Tongue (tissue), 2 donors: ENCODE results near the gene TRAF2. TPM values are rescaled to one million over a fixed set of nuclear protein-coding genes. Genes with fewer than 3 reads are reported as not detected.

Experiments used
- DNase-seq: peaks from one replicate; pipeline ENCODE4 v3.0.0-alpha.2; 2015
- total RNA-seq: library from RNA; depleted of rRNA; stranded (reverse); fragments of >200 nt; gene quantifications from one replicate; pipeline ENCODE4 v1.2.3, GENCODE V29; 2014

TRAF2 gene
- total RNA-seq, 1 donor from 2014 or later = 16.1 TPM

DNA sequence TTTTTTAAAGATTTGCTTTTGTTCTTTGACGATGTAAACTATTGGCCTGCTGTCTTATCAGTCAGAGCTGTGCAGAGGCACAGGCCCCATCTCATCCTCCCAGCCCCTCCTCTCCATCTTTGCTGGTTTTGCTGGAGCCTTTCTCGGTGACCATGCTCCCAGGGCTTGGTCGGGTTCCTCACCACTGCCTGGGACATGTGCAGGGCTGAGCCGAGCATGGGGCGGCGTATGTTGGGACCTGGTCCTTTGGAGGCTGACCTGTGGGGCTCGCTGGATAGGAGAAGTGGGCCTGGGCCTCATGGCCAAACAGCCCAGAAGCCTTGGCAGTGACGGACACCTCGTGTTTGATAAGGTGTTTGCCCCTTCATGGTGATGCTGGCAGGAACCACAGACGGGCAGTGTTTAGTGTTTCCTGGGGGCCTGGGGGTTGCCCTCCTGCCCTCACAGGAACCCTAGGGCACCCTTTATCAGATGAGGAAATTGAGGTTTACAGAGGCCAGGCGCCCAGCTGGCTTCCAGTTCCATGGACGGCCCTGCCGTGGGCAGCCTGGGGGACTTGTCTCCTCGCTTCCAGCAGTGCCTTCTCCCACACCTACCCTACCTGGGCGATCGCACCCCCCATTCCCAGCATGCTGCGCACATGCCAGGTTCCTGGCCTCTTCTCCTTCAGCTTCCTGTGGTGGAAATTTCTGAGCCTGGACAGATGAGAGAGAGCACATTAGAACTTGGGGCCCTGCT, 27.6 kb downstream of the TRAF2 start:
- no peak for DNase-seq

DNA sequence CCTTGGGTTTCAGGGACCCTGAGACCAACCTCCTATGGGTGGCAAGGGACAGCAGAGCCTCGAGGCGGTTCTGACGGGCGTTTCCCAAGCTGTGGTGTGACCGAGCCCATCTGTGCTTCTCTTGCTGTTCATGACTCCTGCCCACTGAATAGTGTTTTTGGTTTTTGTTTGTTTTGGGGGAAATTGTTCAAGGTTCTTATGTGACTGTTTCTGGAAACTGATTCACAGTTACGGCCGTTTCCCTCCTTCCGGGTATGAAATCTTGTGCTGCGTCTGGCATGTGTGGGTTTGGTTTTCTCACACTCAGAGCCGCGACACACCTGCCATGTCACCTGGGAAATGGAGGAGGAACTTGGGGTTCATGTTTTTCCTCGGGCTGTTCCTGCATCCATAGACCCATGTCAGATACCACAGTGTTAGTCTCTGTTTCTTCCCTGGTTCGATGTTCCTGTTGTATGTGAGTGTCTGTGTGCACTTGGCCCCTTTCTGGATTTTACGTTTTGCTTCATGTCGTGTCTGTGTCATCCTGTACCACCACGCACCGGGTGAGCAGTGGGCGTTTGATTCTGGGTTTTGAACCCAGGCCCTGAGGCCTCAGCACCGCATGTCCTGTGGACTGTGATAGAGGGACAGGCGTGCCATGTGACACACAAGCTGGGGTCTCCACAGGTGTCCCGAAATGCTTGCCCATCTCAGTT, 29.5 kb downstream of the TRAF2 start:
- DNase-seq = no peak

DNA sequence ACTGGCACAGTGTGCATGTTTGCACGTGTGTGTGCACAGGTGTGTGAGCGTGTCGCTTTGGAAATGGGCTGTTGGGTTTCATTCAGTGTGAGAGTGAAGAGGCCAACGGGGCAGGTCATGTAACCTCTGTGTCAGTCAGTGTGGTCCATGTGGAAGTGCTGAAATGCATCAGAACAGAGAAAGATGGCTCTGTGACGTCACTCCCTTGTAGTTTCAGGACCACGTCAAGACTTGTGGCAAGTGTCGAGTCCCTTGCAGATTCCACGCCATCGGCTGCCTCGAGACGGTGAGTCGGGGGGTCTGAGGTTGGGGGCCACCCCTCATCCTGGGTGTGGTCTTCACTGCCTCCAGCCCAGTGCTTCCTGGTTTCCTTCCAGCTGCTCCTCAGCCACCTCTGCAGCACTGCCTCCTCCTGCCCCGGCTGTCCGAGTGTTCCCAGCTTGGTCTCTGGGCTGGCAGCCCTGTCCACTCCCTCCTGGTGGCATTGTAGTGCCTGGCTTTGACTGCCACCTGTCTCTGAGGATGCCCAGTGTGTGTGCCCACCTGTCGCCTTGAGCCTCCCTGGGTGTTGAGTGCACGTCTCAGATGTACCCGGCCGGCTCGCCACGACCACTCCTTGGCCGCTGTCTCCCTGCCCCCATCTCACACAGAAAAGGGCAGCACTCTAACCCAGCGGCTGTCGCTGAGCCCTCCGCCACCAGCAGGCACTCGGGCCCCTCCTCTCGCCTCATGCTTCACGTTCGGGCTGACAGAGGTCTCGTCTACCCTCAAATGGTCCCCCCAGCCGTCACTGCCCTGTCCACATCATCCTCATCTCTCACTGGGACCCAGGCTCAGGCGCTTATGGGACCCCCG, 30.2 kb downstream of the TRAF2 start:
- no peak for DNase-seq

DNA sequence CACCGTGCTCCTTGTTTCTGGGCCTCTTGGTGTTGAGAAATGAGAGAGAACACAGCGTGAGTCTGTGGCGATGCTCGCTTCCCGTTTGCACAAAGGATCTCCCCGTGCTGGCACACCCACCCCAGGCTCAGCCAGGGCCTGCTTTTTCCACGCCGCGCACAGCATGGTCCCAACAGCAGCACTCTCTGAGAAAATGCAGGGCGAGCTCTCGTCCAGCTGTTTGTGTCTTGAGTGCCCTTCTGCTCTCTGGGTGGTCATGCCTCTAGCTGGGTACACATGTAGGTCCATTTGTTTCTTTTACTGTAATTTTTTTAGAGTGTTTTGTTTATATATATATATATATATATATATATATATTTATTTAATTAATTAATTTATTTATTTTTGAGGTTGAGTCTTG, 31.6 kb downstream of the TRAF2 start:
- no peak for DNase-seq

DNA sequence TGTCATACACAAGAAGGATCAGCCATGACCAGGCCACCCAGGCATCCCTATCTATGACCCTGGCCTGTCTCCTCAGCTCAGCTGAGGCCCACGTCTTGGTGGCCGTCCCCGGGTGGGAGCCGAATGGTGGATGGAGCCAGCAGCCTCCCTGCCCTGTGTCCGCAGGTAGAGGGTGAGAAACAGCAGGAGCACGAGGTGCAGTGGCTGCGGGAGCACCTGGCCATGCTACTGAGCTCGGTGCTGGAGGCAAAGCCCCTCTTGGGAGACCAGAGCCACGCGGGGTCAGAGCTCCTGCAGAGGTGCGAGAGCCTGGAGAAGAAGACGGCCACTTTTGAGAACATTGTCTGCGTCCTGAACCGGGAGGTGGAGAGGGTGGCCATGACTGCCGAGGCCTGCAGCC, 33.8 kb downstream of the TRAF2 start:
- DNase-seq = no peak

DNA sequence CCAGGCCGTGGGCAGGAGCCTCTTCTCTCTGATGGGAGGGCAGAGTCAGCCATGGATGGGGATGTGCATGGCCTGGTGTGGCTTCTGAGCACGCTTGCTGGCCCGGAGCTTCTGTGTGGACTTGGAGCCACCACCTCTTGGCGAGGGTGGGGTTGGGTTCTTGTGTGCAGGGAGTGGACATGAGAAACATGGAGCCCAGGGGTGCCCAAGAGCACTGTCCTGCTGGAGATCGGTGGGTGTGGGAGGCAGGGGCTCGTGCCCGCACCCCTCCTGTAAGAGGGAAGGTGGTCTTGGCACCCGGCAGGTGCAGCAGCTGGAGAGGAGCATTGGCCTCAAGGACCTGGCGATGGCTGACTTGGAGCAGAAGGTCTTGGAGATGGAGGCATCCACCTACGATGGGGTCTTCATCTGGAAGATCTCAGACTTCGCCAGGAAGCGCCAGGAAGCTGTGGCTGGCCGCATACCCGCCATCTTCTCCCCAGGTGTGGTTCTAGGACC, 34.5 kb downstream of the TRAF2 start:
- no peak for DNase-seq

DNA sequence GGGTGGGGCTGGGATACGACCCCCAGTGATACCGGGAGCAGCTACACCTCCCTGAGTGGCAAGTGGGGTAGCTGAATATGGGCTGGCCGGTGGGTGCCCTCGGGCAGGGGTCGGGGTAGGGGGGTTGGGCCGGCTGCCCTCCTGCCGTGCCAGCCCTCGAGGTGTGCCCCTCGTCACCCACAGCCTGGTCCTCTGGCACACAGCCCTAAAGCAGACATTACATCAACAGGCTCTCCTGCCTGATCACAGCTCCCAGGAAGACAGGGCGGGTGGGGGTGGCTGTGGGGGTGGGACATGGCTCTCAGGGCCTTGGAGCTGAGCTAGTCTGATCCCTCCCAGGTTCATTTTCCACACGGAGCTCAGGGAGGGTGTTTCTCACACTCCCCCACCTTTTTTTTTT, 35.0 kb downstream of the TRAF2 start:
- no peak for DNase-seq

DNA sequence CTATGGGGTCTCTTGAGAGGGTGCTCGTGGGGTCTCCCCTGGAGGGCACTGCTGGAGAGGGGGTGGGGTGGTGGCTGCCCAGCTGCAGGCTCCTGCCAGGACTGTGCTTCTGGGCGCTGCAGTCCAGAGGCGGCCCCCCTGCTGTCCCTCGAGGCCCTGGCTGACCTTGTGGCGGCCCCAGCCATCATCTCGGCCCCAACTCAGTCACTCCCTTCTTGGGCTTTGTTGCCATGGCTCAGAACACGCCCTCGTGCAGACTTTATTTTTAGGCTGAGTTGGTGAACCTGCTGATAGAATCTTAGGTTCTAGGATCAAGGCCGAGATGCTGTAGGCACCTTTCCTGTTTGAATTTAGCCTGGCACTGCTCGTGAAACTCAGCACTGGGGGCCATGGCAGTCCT, 35.4 kb downstream of the TRAF2 start:
- DNase-seq = no peak

DNA sequence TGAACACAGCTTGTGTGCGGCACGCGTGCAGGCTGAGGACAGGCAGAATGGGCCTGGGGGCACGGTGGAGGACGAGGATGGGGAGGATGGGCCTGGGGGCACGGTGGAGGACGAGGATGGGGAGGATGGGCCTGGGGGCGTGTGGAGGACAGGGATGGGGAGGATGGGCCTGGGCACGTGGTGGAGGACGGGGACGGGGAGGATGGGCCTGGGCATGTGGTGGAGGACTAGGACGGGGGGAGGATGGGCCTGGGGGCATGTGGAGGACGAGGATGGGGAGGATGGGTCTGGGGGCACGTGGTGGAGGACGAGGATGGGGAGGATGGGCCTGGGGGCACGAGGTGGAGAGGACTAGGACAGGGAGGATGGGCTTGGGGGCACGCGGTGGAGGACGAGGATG, 36.2 kb downstream of the TRAF2 start:
- no peak for DNase-seq

DNA sequence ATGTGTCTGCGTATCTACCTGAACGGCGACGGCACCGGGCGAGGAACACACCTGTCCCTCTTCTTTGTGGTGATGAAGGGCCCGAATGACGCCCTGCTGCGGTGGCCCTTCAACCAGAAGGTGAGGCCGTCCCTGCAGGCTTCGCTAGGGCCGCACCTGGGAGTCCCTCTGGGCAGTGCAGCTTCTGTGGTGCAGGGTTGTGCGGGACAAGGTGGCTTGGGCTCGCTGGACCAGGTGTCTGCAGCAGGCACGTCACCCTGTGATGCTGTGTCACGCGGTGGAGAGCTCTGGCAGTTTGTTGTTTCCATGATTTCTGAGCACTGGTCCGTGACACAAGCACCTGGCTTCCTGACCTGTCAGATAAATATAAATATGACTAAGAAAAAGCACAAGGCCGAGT, 37.6 kb downstream of the TRAF2 start:
- no peak for DNase-seq

DNA sequence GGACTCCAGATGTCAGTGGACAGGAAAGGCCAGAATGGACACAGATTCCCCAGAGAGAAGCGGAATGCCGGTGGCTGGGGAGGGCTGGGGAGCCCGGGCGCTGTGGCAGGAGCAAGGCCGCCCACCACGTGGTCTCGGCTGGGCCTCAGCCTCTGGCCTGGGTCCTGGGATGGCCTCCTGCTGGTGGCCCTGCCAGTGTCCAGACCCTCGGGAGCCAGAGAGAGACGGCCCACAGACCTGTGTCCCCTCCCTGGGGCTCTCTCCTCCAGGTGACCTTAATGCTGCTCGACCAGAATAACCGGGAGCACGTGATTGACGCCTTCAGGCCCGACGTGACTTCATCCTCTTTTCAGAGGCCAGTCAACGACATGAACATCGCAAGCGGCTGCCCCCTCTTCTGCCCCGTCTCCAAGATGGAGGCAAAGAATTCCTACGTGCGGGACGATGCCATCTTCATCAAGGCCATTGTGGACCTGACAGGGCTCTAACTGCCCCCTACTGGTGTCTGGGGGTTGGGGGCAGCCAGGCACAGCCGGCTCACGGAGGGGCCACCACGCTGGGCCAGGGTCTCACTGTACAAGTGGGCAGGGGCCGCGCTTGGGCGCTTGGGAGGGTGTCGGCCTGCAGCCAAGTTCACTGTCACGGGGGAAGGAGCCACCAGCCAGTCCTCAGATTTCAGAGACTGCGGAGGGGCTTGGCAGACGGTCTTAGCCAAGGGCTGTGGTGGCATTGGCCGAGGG, 39.3 kb downstream of the TRAF2 start:
- no peak for DNase-seq

DNA sequence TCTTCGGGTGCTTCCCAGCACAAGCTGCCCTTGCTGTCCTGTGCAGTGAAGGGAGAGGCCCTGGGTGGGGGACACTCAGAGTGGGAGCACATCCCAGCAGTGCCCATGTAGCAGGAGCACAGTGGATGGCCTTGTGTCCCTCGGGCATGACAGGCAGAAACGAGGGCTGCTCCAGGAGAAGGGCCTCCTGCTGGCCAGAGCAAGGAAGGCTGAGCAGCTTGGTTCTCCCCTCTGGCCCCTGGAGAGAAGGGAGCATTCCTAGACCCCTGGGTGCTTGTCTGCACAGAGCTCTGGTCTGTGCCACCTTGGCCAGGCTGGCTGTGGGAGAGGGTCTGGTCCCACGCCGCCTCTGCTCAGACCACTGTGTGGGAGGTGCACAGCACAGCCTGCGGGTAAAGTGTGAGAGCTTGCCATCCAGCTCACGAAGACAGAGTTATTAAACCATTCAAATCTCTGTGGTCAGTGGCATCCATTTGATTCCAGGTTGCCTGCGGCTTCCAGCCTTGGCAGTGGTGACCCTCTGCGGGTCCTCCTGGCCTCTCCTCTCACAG, 39.9 kb downstream of the TRAF2 start:
- DNase-seq = no peak

DNA sequence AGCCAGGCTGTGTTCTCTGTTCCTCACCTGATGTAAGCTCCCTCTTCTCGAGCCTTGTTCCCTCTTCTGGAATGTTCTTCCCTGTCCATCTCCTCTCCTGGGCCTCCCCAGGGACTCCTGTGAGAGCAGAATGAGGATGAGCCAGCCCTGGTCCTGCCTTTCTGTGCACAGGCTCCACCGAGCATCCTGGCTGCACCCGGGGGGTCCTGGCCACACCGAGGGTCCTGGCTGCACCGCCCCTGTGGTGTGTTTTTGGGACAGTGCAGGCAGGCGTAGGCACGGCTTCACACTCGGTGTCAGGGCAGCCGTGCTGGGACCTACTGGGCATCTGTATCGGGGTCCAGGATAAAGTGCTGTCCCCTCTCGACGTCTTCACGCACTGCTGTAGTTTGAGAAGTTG, 40.4 kb downstream of the TRAF2 start:
- no peak for DNase-seq

DNA sequence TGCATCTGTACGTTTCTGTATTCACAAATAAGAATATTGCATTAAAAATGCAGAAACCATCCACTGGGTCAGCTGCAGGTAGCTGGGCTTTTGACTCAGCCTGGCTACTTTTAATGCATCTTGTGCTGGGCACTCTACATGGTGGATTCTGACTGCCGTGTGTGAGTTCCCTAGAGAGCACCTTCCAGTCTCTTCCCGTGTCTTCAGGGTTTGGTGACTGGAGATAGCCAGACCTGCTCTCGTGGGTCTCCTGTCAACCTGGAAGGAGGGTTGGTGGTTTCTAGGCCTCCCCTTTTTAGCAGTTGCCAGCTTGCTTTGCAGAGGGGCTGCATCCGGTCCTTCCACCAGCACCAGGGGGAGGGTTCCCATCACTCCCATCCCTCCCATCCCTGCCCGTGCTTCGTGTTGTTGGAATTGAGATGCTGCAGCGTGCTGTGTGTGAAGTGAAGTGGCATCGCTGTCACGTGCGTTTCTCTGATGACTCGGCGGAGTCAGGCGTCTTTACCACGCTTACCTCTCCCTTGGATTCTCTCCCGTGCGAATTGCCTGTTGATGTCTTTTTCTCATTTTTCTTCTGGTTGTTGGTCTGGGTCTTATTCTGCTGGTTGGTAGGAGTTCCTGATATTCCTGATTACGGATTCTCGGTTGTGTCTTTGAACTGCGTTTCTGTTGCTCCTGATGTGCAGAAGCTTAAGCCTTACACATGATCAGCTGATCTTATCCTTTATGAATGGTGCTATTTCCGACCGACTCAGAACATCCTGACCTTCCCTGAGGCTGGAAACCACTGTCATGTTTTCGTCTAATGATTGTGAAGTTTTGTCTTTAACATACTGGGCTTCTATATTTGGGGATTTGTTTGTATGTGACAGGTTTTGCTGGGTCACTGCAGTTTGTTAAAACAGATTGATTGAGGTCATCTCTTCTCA, 41.3 kb downstream of the TRAF2 start:
- no peak for DNase-seq

DNA sequence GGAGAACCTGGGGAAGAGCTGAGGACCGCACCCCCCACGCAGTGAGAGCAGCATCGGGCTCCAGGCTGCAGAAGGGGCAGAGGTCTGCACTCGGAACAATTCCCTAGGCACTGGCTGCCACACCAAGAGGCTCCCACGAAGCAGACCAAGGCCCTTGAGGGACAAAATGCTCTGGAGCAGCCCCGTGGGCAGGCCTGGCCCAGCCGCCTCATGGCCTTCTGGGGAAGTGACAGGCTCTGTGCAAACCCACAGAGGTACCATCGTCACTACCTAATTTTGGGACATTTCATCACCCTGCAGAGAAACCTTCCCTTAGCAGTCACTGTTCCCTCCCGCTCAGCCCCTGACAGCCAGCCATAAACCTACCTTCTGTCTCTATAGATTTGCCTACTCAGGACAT, 42.3 kb downstream of the TRAF2 start:
- DNase-seq = no peak

DNA sequence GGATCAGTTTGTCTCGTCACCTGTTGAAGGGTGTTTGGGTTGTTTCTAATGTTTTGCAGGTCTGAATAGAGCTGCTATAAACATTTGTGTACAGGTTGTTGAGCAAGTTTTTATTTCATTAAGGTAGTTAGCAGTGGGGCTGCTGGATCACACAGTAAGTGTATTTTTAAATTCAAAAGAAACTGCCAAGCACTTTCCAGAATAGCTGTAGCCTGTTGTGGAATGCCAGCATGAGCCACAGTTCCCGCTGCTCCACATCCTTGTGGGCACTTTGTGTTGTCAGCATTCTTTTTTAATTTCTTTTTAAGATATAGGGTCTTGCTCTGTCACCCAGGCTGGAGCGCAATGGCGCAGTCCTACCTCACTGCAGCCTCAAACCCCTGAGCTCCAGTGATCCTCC, 43.7 kb downstream of the TRAF2 start:
- DNase-seq = no peak

DNA sequence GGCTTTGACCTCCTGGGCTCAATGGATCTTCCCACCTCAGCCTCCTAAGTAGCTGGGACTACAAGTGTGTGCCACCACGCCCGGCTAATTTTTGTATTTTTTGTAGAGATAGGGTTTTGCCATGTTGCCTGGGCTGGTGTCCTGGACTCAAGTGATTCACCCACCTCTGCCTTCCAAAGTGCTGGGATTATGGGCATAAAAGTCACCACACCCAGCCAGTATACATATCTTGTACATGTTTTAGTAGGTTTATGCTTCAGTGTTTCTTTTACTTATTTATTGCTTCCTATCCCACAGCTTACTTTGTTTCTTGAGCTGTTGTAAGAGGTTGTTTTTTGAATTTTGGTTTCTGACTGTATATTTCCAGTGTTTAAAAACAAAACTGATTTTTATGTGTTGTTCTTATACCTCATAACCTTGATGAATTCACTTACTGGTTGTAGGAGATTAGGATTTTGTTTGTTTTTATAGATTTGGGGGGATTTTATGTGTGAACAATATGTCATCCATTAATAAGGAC, 45.4 kb downstream of the TRAF2 start:
- DNase-seq = no peak

DNA sequence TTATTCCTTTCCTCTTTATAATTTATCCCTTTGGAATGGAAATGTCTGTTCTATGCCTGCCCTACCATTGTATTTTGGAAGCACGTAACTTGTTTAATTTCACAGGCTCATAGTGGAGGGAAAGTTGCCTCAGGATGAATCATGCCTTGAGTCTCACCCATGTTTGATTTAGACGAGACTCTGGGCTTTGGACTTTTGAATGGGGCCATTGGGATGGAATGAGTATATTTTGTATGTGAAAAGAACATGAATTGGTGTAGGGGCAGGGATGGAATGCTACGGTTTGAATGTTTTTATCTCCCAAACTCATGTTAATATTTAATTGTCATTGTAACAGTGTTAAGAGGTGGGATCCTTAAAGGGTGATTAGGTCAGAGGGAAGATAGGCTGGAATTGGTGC, 48.0 kb downstream of the TRAF2 start:
- DNase-seq = no peak

DNA sequence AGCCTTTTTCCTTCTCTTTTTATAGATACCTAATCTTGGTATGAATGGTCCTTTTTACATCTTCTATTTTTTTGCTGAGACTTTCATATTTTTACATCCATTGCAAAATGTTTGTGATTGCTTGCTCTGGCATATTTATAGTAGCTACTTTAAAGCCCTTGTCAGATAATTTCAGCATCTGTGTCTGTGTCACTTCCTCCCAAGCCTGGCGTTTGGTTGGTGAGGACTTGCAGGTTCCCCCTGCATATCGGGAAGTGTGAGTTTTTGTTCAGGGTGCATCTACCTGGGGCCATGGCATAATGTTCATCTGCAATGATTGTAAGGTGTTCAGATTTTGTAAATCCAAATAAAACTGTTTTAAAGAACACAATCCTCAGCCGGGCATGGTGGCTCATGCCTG, 49.3 kb downstream of the TRAF2 start:
- no peak for DNase-seq

DNA sequence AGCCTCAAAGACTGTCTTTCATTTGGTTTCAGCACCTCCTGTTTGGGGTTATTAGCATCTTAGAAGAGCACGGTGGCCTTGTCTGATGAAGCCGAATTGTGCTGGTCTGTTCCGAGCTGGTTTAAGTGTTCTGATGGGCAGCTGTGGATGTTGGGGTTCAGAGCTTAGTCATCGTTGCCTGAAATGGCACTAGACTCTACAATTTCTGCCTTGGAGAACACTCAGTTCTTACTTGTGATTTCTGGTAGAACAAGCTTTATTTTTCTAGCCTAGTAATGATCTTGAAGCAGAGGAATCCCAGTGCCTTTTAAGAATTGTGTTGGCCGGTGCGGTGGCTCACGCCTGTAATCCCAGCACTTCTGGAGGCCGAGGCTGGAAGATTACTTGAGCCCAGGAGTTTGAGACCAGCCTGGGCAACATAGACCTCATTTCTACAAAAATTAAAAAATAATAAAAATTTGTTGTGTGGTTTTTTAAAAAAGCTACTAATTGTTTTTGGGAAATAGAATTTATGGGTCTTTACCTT, 50.4 kb downstream of the TRAF2 start:
- DNase-seq = no peak
